SK-N-SH treated with all-trans-retinoic acid at 6 μM for 48 hours (cell line): ENCODE results near the gene RPLP2.

Source experiments
- BACH2 ChIP-seq: fragments of 250-450 bp; sonication (Bioruptor Pico); IDR thresholded peaks from 2 replicates; pipeline ENCODE4 v1.9.0; 2021; ENCODE audit warnings: mild to moderate bottlenecking, borderline replicate concordance
- CREB5 ChIP-seq: fragments of 250-450 bp; sonication (Bioruptor Pico); IDR thresholded peaks from 2 replicates; pipeline ENCODE4 v1.5.1; 2020; ENCODE audit warnings: low read depth, mild to moderate bottlenecking, moderate library complexity
- CSRNP3 ChIP-seq: fragments of 250-450 bp; sonication (Bioruptor Pico); IDR thresholded peaks from 2 replicates; pipeline ENCODE4 v1.5.1; 2021; ENCODE audit warnings: mild to moderate bottlenecking, moderate library complexity
- PATZ1 ChIP-seq: fragments of 250-450 bp; sonication (Bioruptor Pico); IDR thresholded peaks from 2 replicates; pipeline ENCODE4 v1.8.0; 2020; ENCODE audit warnings: mild to moderate bottlenecking, moderate library complexity, borderline replicate concordance
- RARB ChIP-seq: fragments of 250-450 bp; sonication (Bioruptor Pico); IDR thresholded peaks from 2 replicates; pipeline ENCODE4 v1.8.0; 2021; ENCODE audit warnings: mild to moderate bottlenecking, moderate library complexity
- ZC3H10 ChIP-seq: fragments of 250-450 bp; sonication (Bioruptor Pico); IDR thresholded peaks from 2 replicates; pipeline ENCODE4 v1.5.1; 2021; ENCODE audit warnings: mild to moderate bottlenecking, moderate library complexity
- ZFP3 ChIP-seq: fragments of 250-450 bp; sonication (Bioruptor Pico); IDR thresholded peaks from 2 replicates; pipeline ENCODE4 v1.5.0; 2020; ENCODE audit warnings: mild to moderate bottlenecking, moderate library complexity
- ZFP30 ChIP-seq: fragments of 450-650 bp; formaldehyde crosslinking; IDR thresholded peaks from 2 replicates; pipeline ENCODE4 v1.5.0; 2022; ENCODE audit warnings: mild to moderate bottlenecking, moderate library complexity
- ZNF565 ChIP-seq: fragments of 450-650 bp; formaldehyde crosslinking; conservative IDR thresholded peaks from 2 replicates; pipeline ENCODE4 v1.5.0; 2020; ENCODE audit warnings: low read depth, mild to moderate bottlenecking, moderate library complexity

GRCh38 chr11:848380-848931 is 38.7 kb downstream of the RPLP2 start:
- TF ChIP-seq PATZ1 (CRISPR knock-in tag) (no peak), CREB5 (no peak), ZFP30 (CRISPR knock-in tag) (no peak), RARB (CRISPR knock-in tag) (no peak), BACH2 (CRISPR knock-in tag) (no peak), ZC3H10 (CRISPR knock-in tag) (no peak), ZFP3 (CRISPR knock-in tag) (no peak), CSRNP3 (no peak), ZNF565 (no peak)
